Parathyroid adenoma (tissue), 2 donors: Measurements from ENCODE around the gene CIART.
"Not testable (repeated sequence)": the region's sequence is repeated elsewhere in the genome, so short reads cannot be mapped to it uniquely, and the experiment has no call there.

Experiments used
- H2AFZ ChIP-seq: fragments of 300-600 bp; sonication (generic); one replicate; pipeline ENCODE4 v1.7.0; 2017; ENCODE audit warnings: antibody characterized with exemption, mild to moderate bottlenecking
- H3K27ac ChIP-seq: fragments of 300-600 bp; sonication (generic); one replicate; pipeline ENCODE4 v1.7.0; 2017
- H3K27me3 ChIP-seq: fragments of 300-600 bp; sonication (generic); one replicate; pipeline ENCODE4 v1.7.0; 2017; ENCODE audit warnings: low read length; ENCODE audit not compliant: control insufficient read depth, insufficient read depth
- H3K36me3 ChIP-seq: fragments of 300-600 bp; sonication (generic); one replicate; pipeline ENCODE4 v1.7.0; 2017; ENCODE audit warnings: low read length; ENCODE audit not compliant: control insufficient read depth, insufficient read depth
- H3K4me1 ChIP-seq: fragments of 300-600 bp; sonication (generic); one replicate; pipeline ENCODE4 v1.7.0; 2017; ENCODE audit warnings: control low read depth
- H3K4me2 ChIP-seq: fragments of 300-600 bp; sonication (generic); one replicate; pipeline ENCODE4 v1.7.0; 2017; ENCODE audit warnings: low read length
- H3K4me3 ChIP-seq: fragments of 300-600 bp; sonication (generic); one replicate; pipeline ENCODE4 v1.7.0; 2017; ENCODE audit warnings: low read depth, low read length
- H3K79me2 ChIP-seq: fragments of 300-600 bp; sonication (generic); one replicate; pipeline ENCODE4 v1.7.0; 2017; ENCODE audit warnings: control low read depth
- H3K9ac ChIP-seq: fragments of 300-600 bp; sonication (generic); one replicate; pipeline ENCODE4 v1.7.0; 2017; ENCODE audit warnings: mild to moderate bottlenecking
- H3K9me3 ChIP-seq: fragments of 300-600 bp; sonication (generic); one replicate; pipeline ENCODE4 v1.7.0; 2017; ENCODE audit warnings: low read length; ENCODE audit not compliant: control insufficient read depth
- CTCF ChIP-seq: fragments of 300-600 bp; sonication (generic); IDR thresholded peaks from one replicate; pipeline ENCODE4 v1.7.0; 2017; ENCODE audit warnings: antibody characterized with exemption, mild to moderate bottlenecking
- donor health status: primary hyperparathyroidism.

CIART gene

DNA sequence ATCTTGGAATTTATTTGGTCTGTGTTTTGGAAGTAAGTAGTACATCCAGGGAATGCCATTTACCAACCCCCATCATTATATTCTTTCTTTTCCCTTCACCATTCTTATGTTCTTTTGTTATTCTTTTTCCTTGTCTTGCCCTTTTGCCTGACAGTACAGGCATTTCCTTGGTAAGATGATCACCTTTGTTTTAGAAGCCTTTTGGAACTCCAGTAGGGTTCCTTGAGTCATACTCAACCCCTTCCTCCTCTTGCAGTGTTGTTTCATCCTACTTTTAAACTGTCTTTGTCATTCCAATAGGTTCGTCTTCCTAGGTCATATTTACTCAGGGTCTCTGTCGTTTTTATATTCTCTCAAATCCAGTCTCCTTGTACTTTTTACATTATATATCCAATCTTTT lies 20.5 kb downstream of the CIART start:
- no peaks in the 10 kb centered on the region for H3K4me1 ChIP-seq
- H3K9ac ChIP-seq, result no peak overlapping the region
- H3K36me3 ChIP-seq, result no peaks in the 10 kb centered on the region
- no peak for TF ChIP-seq CTCF
- no peaks in the 10 kb centered on the region for H3K79me2 ChIP-seq
- no peak overlapping the region for H3K4me3 ChIP-seq
- H3K9me3 ChIP-seq, result no peaks in the 10 kb centered on the region
- no peak overlapping the region for H3K27ac ChIP-seq
- H3K27me3 ChIP-seq, result no peaks in the 10 kb centered on the region
- no peak overlapping the region for H2AFZ ChIP-seq
- H3K4me2 ChIP-seq, result no peak overlapping the region

DNA sequence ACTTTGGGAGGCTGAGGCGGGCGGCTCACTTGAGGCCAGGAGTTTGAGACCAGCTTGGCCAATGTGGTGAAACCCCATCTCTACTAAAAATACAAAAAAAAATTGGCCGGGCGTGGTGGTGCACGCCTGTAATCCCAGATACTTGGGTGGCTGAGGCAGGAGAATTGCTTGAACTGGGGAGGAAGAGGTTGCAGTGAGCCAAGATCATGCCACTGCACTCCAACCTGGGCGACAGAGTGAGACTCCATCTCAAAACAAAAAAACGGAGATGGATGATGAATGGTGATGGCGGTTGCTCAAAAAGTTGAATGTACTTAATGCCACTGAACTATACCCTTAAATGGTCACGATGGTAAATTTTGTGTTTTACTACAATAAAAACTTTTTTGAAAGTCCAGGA lies 26.2 kb downstream of the CIART start:
- not testable (repeated sequence) for H3K4me2 ChIP-seq, H3K4me1 ChIP-seq, H3K27me3 ChIP-seq, H3K9ac ChIP-seq, H3K4me3 ChIP-seq, H3K36me3 ChIP-seq, H2AFZ ChIP-seq, H3K79me2 ChIP-seq, H3K27ac ChIP-seq, H3K9me3 ChIP-seq

DNA sequence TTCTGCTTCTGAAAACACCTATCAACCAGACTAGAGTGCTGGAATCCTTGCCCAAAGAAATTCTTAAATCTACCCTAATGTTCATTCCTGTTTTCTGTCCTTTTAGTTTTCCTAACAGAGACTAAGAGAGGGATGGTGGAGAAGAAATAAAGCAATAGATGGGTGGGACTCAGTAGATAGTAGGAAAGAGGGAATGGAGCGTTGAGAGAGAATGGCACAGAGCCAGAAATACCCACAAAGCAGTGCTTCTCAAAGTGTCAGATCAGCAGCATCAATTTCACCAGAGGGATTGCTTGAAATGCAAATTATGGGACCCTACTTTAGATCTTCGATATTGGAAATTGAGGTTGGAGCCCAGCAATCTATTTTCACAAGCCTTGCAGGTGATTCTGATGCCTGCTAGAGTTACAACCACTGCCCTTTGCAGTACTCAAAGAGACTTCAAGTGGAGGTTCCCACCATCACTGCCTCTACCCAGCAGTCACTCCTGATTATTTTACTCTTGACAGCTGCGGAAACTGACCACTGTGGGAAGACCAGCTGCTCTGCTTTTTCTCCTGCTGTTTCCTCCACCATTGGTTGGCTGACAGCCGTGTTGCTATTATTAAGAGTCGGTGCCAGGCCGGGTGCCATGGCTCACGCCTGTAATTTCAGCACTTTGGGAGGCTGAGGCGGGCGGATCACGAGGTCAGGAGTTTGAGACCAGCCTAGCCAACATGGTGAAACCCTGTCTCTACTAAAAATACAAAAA lies 27.6 kb downstream of the CIART start:
- no peak for TF ChIP-seq CTCF
- Histone ChIP-seq H3K4me2 (no peak overlapping the region), H3K36me3 (no peaks in the 10 kb centered on the region), H3K27ac (no peak overlapping the region), H3K4me1 (no peaks in the 10 kb centered on the region), H3K9ac (no peak overlapping the region), H3K4me3 (no peak overlapping the region), H2AFZ (no peak overlapping the region), H3K27me3 (no peaks in the 10 kb centered on the region), H3K9me3 (no peaks in the 10 kb centered on the region), H3K79me2 (no peaks in the 10 kb centered on the region)

GRCh38 chr1:150311762-150312161 lies 29.4 kb downstream of the CIART start:
- TF ChIP-seq CTCF, result no peak
- Histone ChIP-seq H3K9ac (no peak overlapping the region), H3K79me2 (no peaks in the 10 kb centered on the region), H2AFZ (no peak overlapping the region), H3K36me3 (no peaks in the 10 kb centered on the region), H3K27ac (no peak overlapping the region), H3K9me3 (no peaks in the 10 kb centered on the region), H3K27me3 (no peaks in the 10 kb centered on the region), H3K4me1 (no peaks in the 10 kb centered on the region), H3K4me2 (no peak overlapping the region), H3K4me3 (no peak overlapping the region)

GRCh38 chr1:150314691-150315090 lies 32.3 kb downstream of the CIART start:
- not testable (repeated sequence) for H2AFZ ChIP-seq, H3K27ac ChIP-seq, H3K36me3 ChIP-seq, H3K4me2 ChIP-seq, H3K9ac ChIP-seq, H3K4me1 ChIP-seq, H3K79me2 ChIP-seq, H3K9me3 ChIP-seq, H3K4me3 ChIP-seq, H3K27me3 ChIP-seq

- H3K79me2 ChIP-seq, result peaks cover 5% of the 10 kb centered on the region
- H3K4me2 ChIP-seq, result peak overlapping the region; percentile 55
- H3K4me3 ChIP-seq, result peak overlapping the region; percentile 98
- no peaks in the 10 kb centered on the region for H3K9me3 ChIP-seq
- H3K9ac ChIP-seq, result no peak overlapping the region
- no peak for TF ChIP-seq CTCF
- no peaks in the 10 kb centered on the region for H3K27me3 ChIP-seq
- H2AFZ ChIP-seq, result peak overlapping the region; percentile 91
- peak overlapping the region; percentile 81 for H3K27ac ChIP-seq
- no peaks in the 10 kb centered on the region for H3K36me3 ChIP-seq
- H3K4me1 ChIP-seq, result no peaks in the 10 kb centered on the region
Measured at GRCh38 chr1:150320667-150320978, 38.3 kb downstream of the CIART start.
